NT2/D1 (cell line): Measurements from ENCODE around the gene IER3.

Experiments
- YY1 ChIP-seq: IDR thresholded peaks from 2 replicates; pipeline ENCODE4 v1.6.1; 2011; ENCODE audit not compliant: insufficient read length, insufficient read depth
- ZNF274 ChIP-seq: IDR thresholded peaks from 2 replicates; pipeline ENCODE4 v1.6.1; 2011; ENCODE audit warnings: mild to moderate bottlenecking, low read depth, low read length

DNA sequence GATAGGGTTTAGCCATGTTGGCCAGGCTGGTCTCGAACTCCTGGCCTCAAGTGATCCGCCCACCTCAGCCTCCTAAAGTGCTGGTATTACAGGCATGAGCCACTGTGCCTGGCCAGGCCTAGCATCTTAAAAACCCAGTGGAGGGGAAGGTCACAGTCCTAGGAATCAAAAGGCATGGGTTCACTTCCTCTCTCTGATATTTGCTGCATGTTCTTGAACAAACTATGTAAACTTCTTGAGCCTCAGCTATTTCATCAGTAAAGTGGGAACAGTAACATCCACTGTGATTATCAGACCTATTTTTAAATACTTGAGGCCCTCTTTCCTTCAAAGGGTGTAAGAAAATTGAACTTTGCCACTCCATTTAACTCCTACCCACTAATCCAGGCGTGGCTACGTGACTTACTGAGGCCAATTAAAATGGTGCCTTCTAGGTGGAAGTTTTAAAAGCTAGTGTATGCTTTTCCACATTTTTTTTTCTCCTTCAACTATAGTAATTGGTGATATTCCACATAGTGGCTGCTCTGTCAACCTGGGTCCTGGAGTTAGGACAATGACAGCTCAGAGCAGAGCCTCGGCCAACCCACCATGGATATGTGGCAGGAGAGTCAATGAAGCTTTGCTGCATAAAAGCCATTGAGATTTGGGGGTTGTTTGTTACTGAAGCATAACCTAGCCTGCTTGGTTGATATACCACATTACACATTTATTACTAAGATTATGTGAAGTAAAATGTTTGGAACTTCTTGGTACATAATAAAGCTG, 32.2 kb upstream of the IER3 start:
- no peak for TF ChIP-seq ZNF274
- no peak for TF ChIP-seq YY1
